Measurements from ENCODE around the gene NFX1.
"Not testable (repeated sequence)": the region's sequence is repeated elsewhere in the genome, so short reads cannot be mapped to it uniquely, and the experiment has no call there.

NFX1 gene

GRCh38 chr9:33393581-33393980 is 103.3 kb downstream of the NFX1 start:
- no peak for DNase-seq

GRCh38 chr9:33393986-33394385 is 103.7 kb downstream of the NFX1 start:
- DNase-seq: not testable (repeated sequence)

- not testable (repeated sequence) for DNase-seq
Measured at GRCh38 chr9:33395159-33395879, 105.0 kb downstream of the NFX1 start.

- not testable (repeated sequence) for DNase-seq
Measured at GRCh38 chr9:33397801-33398200, 107.5 kb downstream of the NFX1 start.

- DNase-seq: not testable (repeated sequence)
Measured at GRCh38 chr9:33399047-33399446, 108.7 kb downstream of the NFX1 start.

GRCh38 chr9:33401809-33402208 is 111.5 kb downstream of the NFX1 start:
- DNase-seq: not testable (repeated sequence)

- not testable (repeated sequence) for DNase-seq
Measured at GRCh38 chr9:33402371-33402770, 112.1 kb downstream of the NFX1 start, which contains the start of gene AQP7. TSS of gene AQP7 (minus strand) at chr9:33402568. CDS start at chr9:33401262, 1,306 bp downstream.

GRCh38 chr9:33403941-33404787 is 113.8 kb downstream of the NFX1 start:
- DNase-seq: no peak

GRCh38 chr9:33404788-33405362 is 114.6 kb downstream of the NFX1 start:
- no peak for DNase-seq

GRCh38 chr9:33407061-33407460 is 116.7 kb downstream of the NFX1 start:
- no peak for DNase-seq

GRCh38 chr9:33408087-33408486 is 117.8 kb downstream of the NFX1 start:
- no peak for DNase-seq

GRCh38 chr9:33414268-33414667 is 124.0 kb downstream of the NFX1 start:
- no peak for DNase-seq

- DNase-seq: no peak
Measured at GRCh38 chr9:33414889-33415500, 124.7 kb downstream of the NFX1 start.

GRCh38 chr9:33415501-33416038 is 125.3 kb downstream of the NFX1 start:
- peak; percentile 98 for DNase-seq

- DNase-seq: peak; percentile 20
Measured at GRCh38 chr9:33416996-33417395, 126.7 kb downstream of the NFX1 start.

GRCh38 chr9:33418090-33418489 is 127.8 kb downstream of the NFX1 start:
- no peak for DNase-seq

- no peak for DNase-seq
Measured at GRCh38 chr9:33419708-33420303, 129.5 kb downstream of the NFX1 start.
